Aorta (tissue), 5 donors: ENCODE measurements around the gene CLECL1. TPM values are rescaled to one million over a fixed set of nuclear protein-coding genes. Genes with fewer than 3 reads are reported as not detected.

Experiments used
- ATAC-seq: fragments of 200-7000 bp; cut with Tn5 transposase; one replicate; pipeline ENCODE4 v1.9.1; 2022; ENCODE audit warnings: moderate library complexity; ENCODE audit not compliant: low FRiP score
- DNase-seq, 2 donors: peaks; one replicate each; pipeline ENCODE4 v3.0.0-alpha.2; 2020
- H3K27ac ChIP-seq, 2 donors: one replicate each; pipeline ENCODE4 v1.5.1; 2013; ENCODE audit warnings: low read length in 2 of 2, mild to moderate bottlenecking in 2 of 2, moderate library complexity in 2 of 2, control low read depth in 1 of 2, inconsistent platforms in 1 of 2, low read depth in 1 of 2
- H3K27me3 ChIP-seq, 2 donors: one replicate each; pipeline ENCODE4 v1.6.1; 2013; ENCODE audit warnings: control low read depth in 1 of 2, low read length in 1 of 2, mild to moderate bottlenecking in 1 of 2, moderate library complexity in 1 of 2; ENCODE audit not compliant: insufficient read depth in 2 of 2, control insufficient read depth in 1 of 2
- H3K36me3 ChIP-seq, 2 donors: one replicate each; pipeline ENCODE4 v1.6.1; 2013; ENCODE audit warnings: control low read depth in 1 of 2, low read length in 1 of 2, mild to moderate bottlenecking in 1 of 2; ENCODE audit not compliant: insufficient read depth in 2 of 2, control insufficient read depth in 1 of 2
- H3K4me1 ChIP-seq, 2 donors: one replicate each; pipeline ENCODE4 v1.6.1; 2013; ENCODE audit warnings: low read length in 2 of 2, control low read depth in 1 of 2, mild to moderate bottlenecking in 1 of 2, moderate library complexity in 1 of 2; ENCODE audit not compliant: insufficient read depth in 2 of 2, control insufficient read depth in 1 of 2
- H3K4me3 ChIP-seq, 2 donors: one replicate each; pipeline ENCODE4 v1.5.1; 2013; ENCODE audit warnings: low read length in 2 of 2, control low read depth in 1 of 2, mild to moderate bottlenecking in 1 of 2
- H3K9me3 ChIP-seq: one replicate; pipeline ENCODE4 v1.6.1; 2013; ENCODE audit warnings: mild to moderate bottlenecking, low read length; ENCODE audit not compliant: control insufficient read depth
- WGBS, 2 donors: extraction: QIAGEN DNeasy Blood & Tissue Kit; methylation state at CpG; one replicate each; pipeline ENCODE4 v1.1.7; 2013; 5-methylcytosine and 5-hydroxymethylcytosine counted together
- intact Hi-C, 2 donors: fragments of 100-400 bp; cut with DNase I; formaldehyde crosslinking; loops; one replicate each; pipeline versions ENCODE4 v1.14.2 to v1.15.0; 2022
- long read RNA-seq, 2 donors: library from polyadenylated mRNA; unstranded; transcript quantifications; one replicate each; pipeline ENCODE4 v2.0.0, GENCODE V29; 2020 to 2021
- polyA plus RNA-seq, 2 donors: library from polyadenylated mRNA; stranded (reverse); fragments of 200-250 nt; gene quantifications; one replicate each; pipeline ENCODE4 v1.2.3, GENCODE V29; 2013
- total RNA-seq, 2 donors: library from RNA; stranded (reverse); fragmentation: NEBNext Ultra II Directional; extraction: Animal tissue kit (Norgen Biotek cat#: 25700); gene quantifications; one replicate each; pipeline ENCODE4 v1.2.1, GENCODE V29; 2021
- donor health status: healthy with polysubstance abuse.
- donor health status: Bipolar disorder and iron deficiency.
- donor health status: DM: no; HTN: no; CAD: no.
- donor health status: DM: no; HTN: no; CAD: no.
- donor health status: DM: yes; HTN: yes; CAD: no.

CLECL1 gene
- total RNA-seq (1 to 10 TPM in 1 of 2 donors, not detected in 1; 2.1 TPM), polyA plus RNA-seq (not detected)
- long read RNA-seq, donor 1, result 0 reads
- long read RNA-seq, donor 2, result 0 reads

GRCh38 chr12:9732921-9733461 lies at the start of gene CLECL1:
CLECL1 (minus strand) TSS chr12:9733097.
- Histone ChIP-seq H3K4me3 (no peak within 1 kb of the TSS), H3K27me3 (no peaks in the 10 kb centered on the region), H3K9me3 (no peaks in the 10 kb centered on the region), H3K4me1 (no peaks in the 10 kb centered on the region), H3K27ac (no peak within 1 kb of the TSS), H3K36me3 (no peaks in the 10 kb centered on the region)
- DNase-seq (no peak), ATAC-seq (no peak)
- intact Hi-C loops, result no loop called here
- 75 to 86% methylated on average over 8 of the region's 8 CpGs for WGBS, 2 donors

GRCh38 chr12:9781360-9781759 lies 48.5 kb upstream of the CLECL1 start:
- 77 to 82% methylated on average over 2 of the region's 2 CpGs for WGBS, 2 donors
- intact Hi-C loops, result no loop called here

GRCh38 chr12:9779209-9779608 lies 46.3 kb upstream of the CLECL1 start:
- no peaks in the 10 kb centered on the region for H3K36me3 ChIP-seq
- no peak overlapping the region for H3K27ac ChIP-seq
- intact Hi-C loops, result no loop called here
- ATAC-seq (no peak), DNase-seq (no peak)
- H3K9me3 ChIP-seq, result no peaks in the 10 kb centered on the region
- no peaks in the 10 kb centered on the region for H3K27me3 ChIP-seq
- H3K4me1 ChIP-seq, result no peaks in the 10 kb centered on the region
- 60 to 67% methylated on average over 4 of the region's 4 CpGs for WGBS, 2 donors
- H3K4me3 ChIP-seq, result no peak overlapping the region

More at GRCh38 chr12:9781360-9781759, 48.5 kb upstream of the CLECL1 start:
- Histone ChIP-seq H3K9me3 (no peaks in the 10 kb centered on the region), H3K27me3 (no peaks in the 10 kb centered on the region), H3K4me1 (no peaks in the 10 kb centered on the region), H3K36me3 (no peaks in the 10 kb centered on the region), H3K4me3 (no peak overlapping the region), H3K27ac (no peak overlapping the region)
- DNase-seq, result no peak
- ATAC-seq, result no peak

- Histone ChIP-seq H3K9me3 (no peaks in the 10 kb centered on the region), H3K4me1 (no peaks in the 10 kb centered on the region), H3K27ac (no peak overlapping the region), H3K27me3 (no peaks in the 10 kb centered on the region), H3K36me3 (no peaks in the 10 kb centered on the region), H3K4me3 (no peak overlapping the region)
- WGBS, 2 donors, result 72 to 81% methylated on average over 3 of the region's 3 CpGs
- ATAC-seq (no peak), DNase-seq (no peak)
- intact Hi-C loops, result no loop called here
These were observed 43.9 kb upstream of the CLECL1 start for GRCh38 chr12:9776781-9777180.

GRCh38 chr12:9773216-9773877 lies 40.5 kb upstream of the CLECL1 start:
- WGBS, 2 donors, result 77 to 78% methylated on average over 2 of the region's 2 CpGs
- H3K9me3 ChIP-seq, result no peaks in the 10 kb centered on the region
- no peaks in the 10 kb centered on the region for H3K4me1 ChIP-seq
- no peaks in the 10 kb centered on the region for H3K27me3 ChIP-seq
- no peak for ATAC-seq
- intact Hi-C loops, result no loop called here
- no peaks in the 10 kb centered on the region for H3K36me3 ChIP-seq
- no peak overlapping the region for H3K4me3 ChIP-seq
- H3K27ac ChIP-seq, result no peak overlapping the region
- no peak for DNase-seq

GRCh38 chr12:9763025-9763424 lies 30.1 kb upstream of the CLECL1 start:
- ATAC-seq (no peak), DNase-seq (no peak)
- Histone ChIP-seq H3K27ac (no peak overlapping the region), H3K36me3 (no peaks in the 10 kb centered on the region), H3K27me3 (no peaks in the 10 kb centered on the region), H3K4me1 (no peaks in the 10 kb centered on the region), H3K9me3 (no peaks in the 10 kb centered on the region), H3K4me3 (no peak overlapping the region)
- intact Hi-C loops, result no loop called here
- WGBS, 2 donors, result 46 to 50% methylated on average over 2 of the region's 2 CpGs

GRCh38 chr12:9762369-9762768 lies 29.5 kb upstream of the CLECL1 start:
- Histone ChIP-seq H3K9me3 (no peaks in the 10 kb centered on the region), H3K27ac (no peak overlapping the region), H3K4me3 (no peak overlapping the region), H3K4me1 (no peaks in the 10 kb centered on the region), H3K27me3 (no peaks in the 10 kb centered on the region), H3K36me3 (no peaks in the 10 kb centered on the region)
- intact Hi-C loops, result no loop called here
- no peak for DNase-seq
- WGBS, 2 donors, result 88 to 93% methylated on average over 5 of the region's 5 CpGs
- ATAC-seq, result no peak

- H3K27ac ChIP-seq, result no peak overlapping the region
- 63 to 68% methylated on average over 4 of the region's 4 CpGs for WGBS, 2 donors
- intact Hi-C loops, result no loop called here
- no peak overlapping the region for H3K4me3 ChIP-seq
- no peaks in the 10 kb centered on the region for H3K27me3 ChIP-seq
- H3K9me3 ChIP-seq, result no peaks in the 10 kb centered on the region
- ATAC-seq, result no peak
- H3K36me3 ChIP-seq, result no peaks in the 10 kb centered on the region
- H3K4me1 ChIP-seq, result no peaks in the 10 kb centered on the region
- DNase-seq, result no peak
These were observed 28.5 kb upstream of the CLECL1 start for GRCh38 chr12:9761419-9761781.

GRCh38 chr12:9760699-9761418 lies 28.0 kb upstream of the CLECL1 start, which contains the start of gene CD69:
CD69 (minus strand) TSS chr12:9760901; CDS start chr12:9760820, 81 bp downstream.
- Histone ChIP-seq H3K27ac (no peak within 1 kb of the TSS), H3K27me3 (no peaks in the 10 kb centered on the region), H3K9me3 (no peaks in the 10 kb centered on the region), H3K36me3 (no peaks in the 10 kb centered on the region), H3K4me1 (no peaks in the 10 kb centered on the region), H3K4me3 (no peak within 1 kb of the TSS)
- no peak for DNase-seq
- no peak for ATAC-seq
- intact Hi-C loops, result no loop called here
- WGBS, 2 donors, result 72% methylated on average over 6 of the region's 6 CpGs
